Measurements from ENCODE around the gene HERPUD2.

HERPUD2 gene, protein sequence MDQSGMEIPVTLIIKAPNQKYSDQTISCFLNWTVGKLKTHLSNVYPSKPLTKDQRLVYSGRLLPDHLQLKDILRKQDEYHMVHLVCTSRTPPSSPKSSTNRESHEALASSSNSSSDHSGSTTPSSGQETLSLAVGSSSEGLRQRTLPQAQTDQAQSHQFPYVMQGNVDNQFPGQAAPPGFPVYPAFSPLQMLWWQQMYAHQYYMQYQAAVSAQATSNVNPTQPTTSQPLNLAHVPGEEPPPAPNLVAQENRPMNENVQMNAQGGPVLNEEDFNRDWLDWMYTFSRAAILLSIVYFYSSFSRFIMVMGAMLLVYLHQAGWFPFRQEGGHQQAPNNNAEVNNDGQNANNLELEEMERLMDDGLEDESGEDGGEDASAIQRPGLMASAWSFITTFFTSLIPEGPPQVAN

GRCh38 chr7:35694784-35695472 lies at the start of gene HERPUD2:
HERPUD2 (minus strand) TSS chr7:35695135; CDS start chr7:35694330, 805 bp downstream.
- in situ Hi-C loops (cut with HindIII; ENCODE audit: low sequenced_read_pairs) = no loop called here

DNA sequence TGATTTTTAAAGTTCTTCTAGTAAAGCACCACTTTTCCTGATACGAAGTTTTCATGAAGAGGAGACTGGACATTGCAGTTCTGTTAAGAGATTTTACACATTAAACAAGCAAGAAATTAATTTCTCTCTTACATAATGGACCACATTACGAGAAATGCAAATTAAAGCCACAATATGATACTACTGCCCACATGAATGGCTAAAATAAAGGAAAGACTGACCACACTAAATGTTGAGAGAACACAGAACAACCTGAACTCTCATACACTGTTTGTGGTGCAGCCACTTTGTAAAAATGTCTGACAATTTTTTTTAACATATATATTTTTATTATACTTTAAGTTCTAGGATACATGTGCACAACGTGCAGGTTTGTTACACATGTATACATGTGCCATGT lies 44.0 kb upstream of the HERPUD2 start:
- in situ Hi-C loops (cut with HindIII; ENCODE audit: low sequenced_read_pairs) = no loop called here

DNA sequence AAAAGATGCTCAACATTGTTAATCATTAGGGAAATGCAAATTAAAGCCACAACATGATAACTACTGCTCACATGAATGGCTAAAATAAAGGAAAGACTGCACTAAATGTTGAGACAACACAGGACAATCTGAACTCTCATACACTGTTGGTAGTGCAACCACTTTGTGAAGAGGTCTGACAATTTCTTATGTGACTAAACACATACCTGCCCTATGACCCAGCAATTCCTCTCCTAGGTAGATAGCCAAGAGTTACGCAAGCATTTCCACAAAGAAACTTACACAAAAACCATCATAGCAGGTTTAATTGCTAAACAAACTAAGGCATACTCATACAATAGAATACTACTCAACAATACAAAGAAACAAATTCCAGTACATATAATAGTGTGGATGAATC lies 41.8 kb upstream of the HERPUD2 start:
- in situ Hi-C loops (cut with HindIII; ENCODE audit: low sequenced_read_pairs) = no loop called here

GRCh38 chr7:35735396-35735795 lies 40.5 kb upstream of the HERPUD2 start:
- in situ Hi-C loops (cut with HindIII; ENCODE audit: low sequenced_read_pairs) = no loop called here

- in situ Hi-C loops (cut with HindIII; ENCODE audit: low sequenced_read_pairs) = no loop called here
Observed at GRCh38 chr7:35734001-35734483, 39.1 kb upstream of the HERPUD2 start.

DNA sequence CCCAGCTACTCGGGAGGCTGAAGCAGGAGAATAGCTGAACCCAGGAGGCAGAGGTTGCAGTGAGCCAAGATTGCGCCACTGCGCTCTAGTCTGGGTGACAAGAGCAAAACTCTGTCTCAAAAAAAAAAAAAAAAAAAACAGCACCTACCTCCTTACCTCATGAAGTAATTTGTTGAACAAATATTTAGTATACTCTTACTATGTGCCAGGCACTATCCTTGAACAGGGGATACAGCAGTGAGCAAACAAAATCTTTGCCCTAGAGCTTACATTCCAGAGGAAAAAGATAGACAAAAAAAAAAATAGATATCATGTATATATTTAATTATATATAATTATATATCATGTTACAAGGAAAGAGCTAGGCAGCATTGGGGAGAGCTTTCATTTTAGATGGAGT lies 36.4 kb upstream of the HERPUD2 start:
- in situ Hi-C loops (cut with HindIII; ENCODE audit: low sequenced_read_pairs) = no loop called here

- in situ Hi-C loops (cut with HindIII; ENCODE audit: low sequenced_read_pairs) = no loop called here
Observed at GRCh38 chr7:35729061-35729783, 34.3 kb upstream of the HERPUD2 start.

- in situ Hi-C loops (cut with HindIII; ENCODE audit: low sequenced_read_pairs) = no loop called here
Observed at GRCh38 chr7:35728412-35729060, 33.6 kb upstream of the HERPUD2 start.

DNA sequence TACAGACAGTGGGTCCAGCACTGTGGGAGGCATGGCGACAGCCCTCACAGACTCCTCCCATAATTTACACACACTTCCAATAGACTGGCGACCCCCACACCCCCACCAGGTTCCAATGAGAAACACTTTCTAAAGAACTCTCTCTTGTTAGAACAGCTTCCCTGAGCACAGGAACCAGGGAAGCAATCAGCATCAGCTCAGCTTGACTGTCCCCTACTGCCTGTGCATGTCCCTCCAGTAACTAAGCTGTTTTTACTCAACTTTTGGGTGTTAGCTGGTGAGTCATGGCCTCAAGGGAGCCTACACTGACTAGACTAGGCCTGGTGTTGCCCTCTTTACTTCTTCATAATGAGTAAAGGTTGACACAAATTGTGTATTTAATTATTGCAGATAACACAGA lies 32.6 kb upstream of the HERPUD2 start:
- in situ Hi-C loops (cut with HindIII; ENCODE audit: low sequenced_read_pairs) = no loop called here

GRCh38 chr7:35726654-35727053 lies 31.7 kb upstream of the HERPUD2 start:
- in situ Hi-C loops (cut with HindIII; ENCODE audit: low sequenced_read_pairs) = no loop called here

GRCh38 chr7:35725280-35725680 lies 30.3 kb upstream of the HERPUD2 start:
- in situ Hi-C loops (cut with HindIII; ENCODE audit: low sequenced_read_pairs) = no loop called here

DNA sequence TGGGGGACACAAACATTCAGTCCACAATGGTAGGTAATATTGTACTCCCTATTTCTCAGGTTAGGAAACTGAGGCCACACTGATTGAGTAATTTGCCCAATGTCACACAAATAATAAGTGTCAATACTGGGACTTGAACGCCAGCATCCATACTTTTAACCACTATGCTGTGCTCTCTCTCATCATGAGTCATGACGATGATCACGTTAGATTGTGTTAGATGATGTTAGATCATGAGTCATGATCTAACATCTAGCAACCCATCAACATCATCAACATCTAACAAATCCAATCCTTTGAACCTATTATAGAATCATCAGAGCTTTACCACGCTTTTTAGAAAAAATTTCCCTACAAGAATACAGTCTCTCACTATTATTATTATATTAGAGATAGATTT lies 28.1 kb upstream of the HERPUD2 start:
- in situ Hi-C loops (cut with HindIII; ENCODE audit: low sequenced_read_pairs) = loop anchor here (25.0 kb wide), 1 partner anchor 614 kb away; no protein-coding TSS in a partner anchor

DNA sequence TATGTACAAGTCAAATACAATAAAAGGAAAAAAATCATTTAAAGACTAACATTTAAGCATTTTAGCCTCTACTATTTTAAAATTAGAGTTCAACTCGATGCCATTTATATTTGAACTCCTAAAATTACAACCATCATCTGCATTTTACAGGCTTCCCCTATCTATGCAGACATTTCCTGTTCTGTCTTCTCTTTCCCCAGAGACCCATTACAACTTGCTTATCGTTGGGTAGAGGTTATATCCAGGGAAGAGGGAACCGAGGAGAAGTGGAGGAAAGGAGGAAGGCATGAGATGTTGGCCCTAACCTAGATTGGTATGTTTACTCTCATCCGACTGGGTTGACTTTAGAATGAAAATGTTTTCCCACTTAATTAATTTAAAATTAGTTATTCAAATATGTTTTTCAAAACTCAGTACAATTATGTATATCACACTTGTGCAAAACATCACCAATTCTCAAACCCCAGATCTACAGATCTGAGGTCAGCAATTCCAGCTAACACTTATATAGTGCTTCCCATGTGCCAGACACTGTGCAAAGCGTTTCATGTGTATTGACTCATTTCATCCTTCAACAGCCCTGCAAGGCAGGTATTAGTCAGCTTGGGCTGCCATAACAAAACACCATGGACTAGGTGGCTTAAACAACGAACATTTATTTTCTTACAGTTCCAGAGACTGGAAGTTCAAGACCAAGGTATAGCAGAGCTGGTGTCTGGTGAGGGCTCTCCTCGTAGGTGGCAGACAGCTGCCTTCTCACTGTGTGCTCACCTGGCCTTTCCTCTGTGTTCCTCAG lies 27.3 kb upstream of the HERPUD2 start:
- in situ Hi-C loops (cut with HindIII; ENCODE audit: low sequenced_read_pairs) = loop anchor here (25.0 kb wide), 1 partner anchor 615 kb away; no protein-coding TSS in a partner anchor

DNA sequence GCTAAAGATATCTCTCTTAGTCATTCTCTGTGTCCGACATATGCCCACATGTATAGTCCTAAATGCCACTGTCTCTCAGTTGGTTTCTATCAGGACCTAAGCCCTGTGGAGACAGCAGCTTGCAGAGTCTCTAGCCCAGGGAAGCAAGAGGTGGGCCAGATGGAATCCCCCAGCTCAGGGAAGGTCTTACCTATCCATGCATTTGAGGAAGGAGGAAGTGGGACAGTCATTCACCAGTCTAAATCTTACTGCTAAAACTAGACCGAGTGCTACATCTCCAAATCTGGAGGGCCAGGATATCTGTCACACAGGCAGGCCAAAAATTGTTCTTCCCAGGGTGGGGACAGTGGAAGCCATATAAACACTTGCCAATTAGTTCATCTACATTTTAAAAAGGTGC lies 26.4 kb upstream of the HERPUD2 start:
- in situ Hi-C loops (cut with HindIII; ENCODE audit: low sequenced_read_pairs) = loop anchor here (25.0 kb wide), 1 partner anchor 616 kb away; no protein-coding TSS in a partner anchor

DNA sequence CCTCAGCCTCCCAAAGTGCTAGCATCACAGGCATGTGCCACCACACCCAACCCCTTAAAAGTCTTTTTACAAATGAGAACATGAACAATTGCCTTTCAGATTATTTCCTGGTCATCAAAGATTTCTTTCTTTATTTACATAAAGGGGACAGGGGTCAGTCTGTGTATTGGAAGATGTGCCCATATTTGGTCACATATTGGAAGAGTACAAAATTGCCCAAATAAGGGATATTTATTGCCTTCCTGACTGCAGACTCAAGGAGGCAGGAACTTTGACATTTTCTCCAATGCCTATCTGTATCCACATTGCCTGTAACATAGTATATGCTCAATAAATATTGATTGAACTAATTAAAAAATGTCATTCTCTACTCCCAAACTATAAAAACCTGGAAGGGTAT lies 25.9 kb upstream of the HERPUD2 start:
- in situ Hi-C loops (cut with HindIII; ENCODE audit: low sequenced_read_pairs) = loop anchor here (25.0 kb wide), 1 partner anchor 616 kb away; no protein-coding TSS in a partner anchor

DNA sequence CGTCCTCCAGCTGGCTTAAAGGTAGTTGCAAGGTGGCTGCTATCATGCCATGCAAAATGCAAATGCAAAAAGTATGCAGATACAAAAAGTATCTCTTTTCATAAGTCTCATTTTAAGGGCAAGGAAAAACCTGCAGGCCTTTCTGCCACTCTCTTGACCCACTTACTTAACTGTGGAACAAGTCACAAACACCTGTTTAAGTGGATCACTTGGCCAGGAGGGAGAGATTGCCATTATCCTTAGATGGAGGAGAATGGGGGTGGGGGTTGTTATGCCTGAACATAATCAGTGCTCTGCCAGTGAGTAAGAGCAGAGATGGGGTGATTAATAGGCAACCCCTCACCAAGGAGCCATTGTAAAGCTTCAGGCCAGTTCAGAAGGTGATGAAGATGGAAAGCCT lies 25.1 kb upstream of the HERPUD2 start:
- in situ Hi-C loops (cut with HindIII; ENCODE audit: low sequenced_read_pairs) = loop anchor here (25.0 kb wide), 1 partner anchor 617 kb away; no protein-coding TSS in a partner anchor

GRCh38 chr7:35718047-35718446 lies 23.1 kb upstream of the HERPUD2 start:
- in situ Hi-C loops (cut with HindIII; ENCODE audit: low sequenced_read_pairs) = loop anchor here (25.0 kb wide), 1 partner anchor 619 kb away; no protein-coding TSS in a partner anchor

GRCh38 chr7:35717516-35717915 lies 22.6 kb upstream of the HERPUD2 start:
- in situ Hi-C loops (cut with HindIII; ENCODE audit: low sequenced_read_pairs) = loop anchor here (25.0 kb wide), 1 partner anchor 620 kb away; no protein-coding TSS in a partner anchor

DNA sequence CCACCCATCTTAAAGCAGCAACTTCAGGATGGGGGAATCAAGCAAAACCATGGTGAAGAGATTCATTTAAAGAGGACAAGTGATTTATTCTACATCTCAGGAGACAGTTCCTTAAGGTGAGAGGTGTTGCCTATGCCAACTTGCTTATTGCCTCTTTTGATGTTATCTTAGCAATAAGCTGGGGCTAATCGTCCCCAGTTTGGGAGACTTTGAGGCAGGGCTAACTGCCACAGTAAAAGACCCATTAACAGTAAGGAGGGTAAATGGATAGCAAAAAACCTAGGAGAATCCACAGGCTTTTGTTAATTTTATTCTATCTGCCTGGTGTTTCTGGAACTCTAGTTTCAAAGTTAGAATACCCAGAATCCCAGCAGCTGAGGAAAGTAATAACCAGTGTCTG lies 22.1 kb upstream of the HERPUD2 start:
- in situ Hi-C loops (cut with HindIII; ENCODE audit: low sequenced_read_pairs) = loop anchor here (25.0 kb wide), 1 partner anchor 620 kb away; no protein-coding TSS in a partner anchor

Measured in DLD1 (cell line).